HepG2 (cell line): ENCODE data around the gene AHCYL1. TPM values are rescaled to one million over a fixed set of nuclear protein-coding genes. Genes with fewer than 3 reads are reported as not detected.
A peak's percentile ranks its signal among the peaks of the same experiment; 100 is the strongest.

Experiments
- BCL6 ChIP-seq: IDR thresholded peaks from 2 replicates; pipeline ENCODE4 v1.6.1; 2016; ENCODE audit warnings: missing genetic modification reagents, missing compliant biosample characterization
- GABPA ChIP-seq, 2 experiments: IDR thresholded peaks; 2 replicates each; pipeline ENCODE4 v1.6.1; 2011 to 2016; ENCODE audit warnings: low read depth in 2 of 2, low read length in 1 of 2, missing biosample characterization in 1 of 2, missing genetic modification characterization in 1 of 2
- KDM2A ChIP-seq: sonication (generic); formaldehyde crosslinking; IDR thresholded peaks from 2 replicates; pipeline ENCODE4 v1.4.0; 2020; ENCODE audit warnings: low read depth, missing genetic modification reagents, borderline replicate concordance
- KDM5B ChIP-seq: sonication (generic); formaldehyde crosslinking; IDR thresholded peaks from 2 replicates; pipeline ENCODE4 v1.4.0; 2020; ENCODE audit warnings: missing genetic modification reagents, mild to moderate bottlenecking, borderline replicate concordance
- MXI1 ChIP-seq: IDR thresholded peaks from 3 replicates; pipeline ENCODE4 v1.6.1; 2012; ENCODE audit warnings: low read depth, low read length, inconsistent platforms, borderline replicate concordance
- SMARCC2 ChIP-seq: fragments of 450-650 bp; IDR thresholded peaks from 2 replicates; pipeline ENCODE4 v1.6.1; 2017; ENCODE audit warnings: antibody characterized with exemption, mild to moderate bottlenecking
- SMYD3 ChIP-seq: sonication (generic); formaldehyde crosslinking; IDR thresholded peaks from 2 replicates; pipeline ENCODE4 v1.8.1; 2023; ENCODE audit warnings: mild to moderate bottlenecking, missing genetic modification reagents
- ZFP62 ChIP-seq: sonication (generic); formaldehyde crosslinking; IDR thresholded peaks from 2 replicates; pipeline ENCODE4 v1.4.0; 2020; ENCODE audit warnings: missing genetic modification reagents
- ZMYM3 ChIP-seq: sonication (generic); formaldehyde crosslinking; IDR thresholded peaks from 2 replicates; pipeline ENCODE4 v1.5.1; 2020; ENCODE audit warnings: mild to moderate bottlenecking, missing genetic modification reagents
- ZNF101 ChIP-seq: sonication (generic); formaldehyde crosslinking; IDR thresholded peaks from 2 replicates; pipeline ENCODE4 v1.4.0; 2020; ENCODE audit warnings: mild to moderate bottlenecking, low read depth, missing genetic modification reagents, borderline replicate concordance
- ZNF17 ChIP-seq: sonication (generic); formaldehyde crosslinking; IDR thresholded peaks from 2 replicates; pipeline ENCODE4 v1.5.0; 2020; ENCODE audit warnings: mild to moderate bottlenecking, missing genetic modification reagents
- ZNF282 ChIP-seq: fragments of 450-650 bp; IDR thresholded peaks from 2 replicates; pipeline ENCODE4 v1.6.1; 2018; ENCODE audit not compliant: partially characterized antibody
- ZNF33B ChIP-seq: sonication (generic); formaldehyde crosslinking; IDR thresholded peaks from 2 replicates; pipeline ENCODE4 v1.5.1; 2020; ENCODE audit warnings: mild to moderate bottlenecking, missing genetic modification reagents
- ZNF543 ChIP-seq: sonication (generic); formaldehyde crosslinking; IDR thresholded peaks from 2 replicates; pipeline ENCODE4 v1.4.0; 2020; ENCODE audit warnings: mild to moderate bottlenecking, missing genetic modification reagents
- ZNF556 ChIP-seq: sonication (generic); formaldehyde crosslinking; IDR thresholded peaks from 2 replicates; pipeline ENCODE4 v1.4.0; 2020; ENCODE audit warnings: mild to moderate bottlenecking, missing genetic modification reagents, borderline replicate concordance
- ZNF572 ChIP-seq: sonication (generic); formaldehyde crosslinking; IDR thresholded peaks from 2 replicates; pipeline ENCODE4 v1.5.1; 2020; ENCODE audit warnings: mild to moderate bottlenecking, missing genetic modification reagents
- ZNF577 ChIP-seq: sonication (generic); formaldehyde crosslinking; IDR thresholded peaks from 2 replicates; pipeline ENCODE4 v1.4.0; 2020; ENCODE audit warnings: mild to moderate bottlenecking, low read depth, missing genetic modification reagents, borderline replicate concordance
- ZNF644 ChIP-seq: IDR thresholded peaks from 2 replicates; pipeline ENCODE4 v1.6.1; 2016; ENCODE audit warnings: low read depth
- ZNF782 ChIP-seq: sonication (generic); formaldehyde crosslinking; IDR thresholded peaks from 2 replicates; pipeline ENCODE4 v1.4.0; 2020; ENCODE audit warnings: missing genetic modification reagents, mild to moderate bottlenecking, borderline replicate concordance
- polyA plus RNA-seq, 8 experiments: library from polyadenylated mRNA; depleted of rRNA in 3 of 8; stranded (reverse) in 7 of 8; unstranded in 1 of 8; fragments of >200 nt; fragmentation: Illumina TruSeq in 4 of 8; extraction: Trizol in 4 of 8; gene quantifications; 2 replicates each; pipeline versions ENCODE4 v1.2.1 to v1.2.3, GENCODE V29; 2011 to 2016; ENCODE audit warnings: low read depth in 4 of 8, missing spikeins in 1 of 8, mixed read lengths in 1 of 8; ENCODE audit not compliant: insufficient read depth in 1 of 8
- total RNA-seq, 5 experiments: library from RNA; depleted of rRNA; stranded (reverse); fragments of >200 nt; fragmentation: Illumina TruSeq; extraction: Trizol; gene quantifications; 2 replicates each; pipeline ENCODE4 v1.2.3, GENCODE V29; 2016; ENCODE audit warnings: low read depth in 1 of 5
- TF ChIP-seq, protein P1 (sequence below): sonication (generic); formaldehyde crosslinking; IDR thresholded peaks from 2 replicates; pipeline ENCODE4 v1.5.1; 2020; ENCODE audit warnings: mild to moderate bottlenecking, missing genetic modification reagents, borderline replicate concordance
- TF ChIP-seq, protein P2 (sequence below): sonication (generic); formaldehyde crosslinking; IDR thresholded peaks from 2 replicates; pipeline ENCODE4 v1.4.0; 2020; ENCODE audit warnings: missing genetic modification reagents, mild to moderate bottlenecking, borderline replicate concordance

Gene AHCYL1
- total and polyA plus RNA-seq, 2 of the 13 experiments (the other 11 are each of a cell fraction or from before 2014, with no cell fraction given) = 40.9 to 76.3 TPM

- TF ChIP-seq, protein P1, sequence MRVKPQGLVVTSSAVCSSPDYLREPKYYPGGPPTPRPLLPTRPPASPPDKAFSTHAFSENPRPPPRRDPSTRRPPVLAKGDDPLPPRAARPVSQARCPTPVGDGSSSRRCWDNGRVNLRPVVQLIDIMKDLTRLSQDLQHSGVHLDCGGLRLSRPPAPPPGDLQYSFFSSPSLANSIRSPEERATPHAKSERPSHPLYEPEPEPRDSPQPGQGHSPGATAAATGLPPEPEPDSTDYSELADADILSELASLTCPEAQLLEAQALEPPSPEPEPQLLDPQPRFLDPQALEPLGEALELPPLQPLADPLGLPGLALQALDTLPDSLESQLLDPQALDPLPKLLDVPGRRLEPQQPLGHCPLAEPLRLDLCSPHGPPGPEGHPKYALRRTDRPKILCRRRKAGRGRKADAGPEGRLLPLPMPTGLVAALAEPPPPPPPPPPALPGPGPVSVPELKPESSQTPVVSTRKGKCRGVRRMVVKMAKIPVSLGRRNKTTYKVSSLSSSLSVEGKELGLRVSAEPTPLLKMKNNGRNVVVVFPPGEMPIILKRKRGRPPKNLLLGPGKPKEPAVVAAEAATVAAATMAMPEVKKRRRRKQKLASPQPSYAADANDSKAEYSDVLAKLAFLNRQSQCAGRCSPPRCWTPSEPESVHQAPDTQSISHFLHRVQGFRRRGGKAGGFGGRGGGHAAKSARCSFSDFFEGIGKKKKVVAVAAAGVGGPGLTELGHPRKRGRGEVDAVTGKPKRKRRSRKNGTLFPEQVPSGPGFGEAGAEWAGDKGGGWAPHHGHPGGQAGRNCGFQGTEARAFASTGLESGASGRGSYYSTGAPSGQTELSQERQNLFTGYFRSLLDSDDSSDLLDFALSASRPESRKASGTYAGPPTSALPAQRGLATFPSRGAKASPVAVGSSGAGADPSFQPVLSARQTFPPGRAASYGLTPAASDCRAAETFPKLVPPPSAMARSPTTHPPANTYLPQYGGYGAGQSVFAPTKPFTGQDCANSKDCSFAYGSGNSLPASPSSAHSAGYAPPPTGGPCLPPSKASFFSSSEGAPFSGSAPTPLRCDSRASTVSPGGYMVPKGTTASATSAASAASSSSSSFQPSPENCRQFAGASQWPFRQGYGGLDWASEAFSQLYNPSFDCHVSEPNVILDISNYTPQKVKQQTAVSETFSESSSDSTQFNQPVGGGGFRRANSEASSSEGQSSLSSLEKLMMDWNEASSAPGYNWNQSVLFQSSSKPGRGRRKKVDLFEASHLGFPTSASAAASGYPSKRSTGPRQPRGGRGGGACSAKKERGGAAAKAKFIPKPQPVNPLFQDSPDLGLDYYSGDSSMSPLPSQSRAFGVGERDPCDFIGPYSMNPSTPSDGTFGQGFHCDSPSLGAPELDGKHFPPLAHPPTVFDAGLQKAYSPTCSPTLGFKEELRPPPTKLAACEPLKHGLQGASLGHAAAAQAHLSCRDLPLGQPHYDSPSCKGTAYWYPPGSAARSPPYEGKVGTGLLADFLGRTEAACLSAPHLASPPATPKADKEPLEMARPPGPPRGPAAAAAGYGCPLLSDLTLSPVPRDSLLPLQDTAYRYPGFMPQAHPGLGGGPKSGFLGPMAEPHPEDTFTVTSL (CRISPR knock-in tag) = no peak
- TF ChIP-seq ZNF572 = peak; percentile 77; the same call in 1 of the 2 replicates
- no peak for TF ChIP-seq ZMYM3 (CRISPR knock-in tag)
- TF ChIP-seq ZNF782 (CRISPR knock-in tag) = peak; percentile 32; the same call in 1 of the 2 replicates
- no peak for TF ChIP-seq ZNF644
- 0 out of 2 replicates have a peak, but pooled peaks have one; percentile 34 for TF ChIP-seq KDM5B (CRISPR knock-in tag)
- no peak for TF ChIP-seq ZNF282
- 0 out of 2 replicates have a peak, but pooled peaks have one; percentile 17 for TF ChIP-seq ZNF543
- peak; percentile 93 for TF ChIP-seq KDM2A (CRISPR knock-in tag)
- TF ChIP-seq ZNF577 (CRISPR knock-in tag) = no peak
- TF ChIP-seq GABPA (IDR thresholded peaks at IDR 0.05; ENCODE audit: low read depth, low read length) = peak; percentile 27; the same call in 1 of the 2 replicates
- peak; percentile 81 for TF ChIP-seq GABPA (CRISPR knock-in tag; IDR thresholded peaks at IDR 0.05; ENCODE audit: low read depth)
- TF ChIP-seq ZNF33B (CRISPR knock-in tag) = peak; percentile 86
- no peak for TF ChIP-seq ZFP62 (CRISPR knock-in tag)
- peak; percentile 73; the same call in 1 of the 3 replicates for TF ChIP-seq MXI1
- TF ChIP-seq SMYD3 = peak; percentile 82
- TF ChIP-seq ZNF101 (CRISPR knock-in tag) = no peak; the same call in 1 of the 2 replicates
- TF ChIP-seq, protein P2, sequence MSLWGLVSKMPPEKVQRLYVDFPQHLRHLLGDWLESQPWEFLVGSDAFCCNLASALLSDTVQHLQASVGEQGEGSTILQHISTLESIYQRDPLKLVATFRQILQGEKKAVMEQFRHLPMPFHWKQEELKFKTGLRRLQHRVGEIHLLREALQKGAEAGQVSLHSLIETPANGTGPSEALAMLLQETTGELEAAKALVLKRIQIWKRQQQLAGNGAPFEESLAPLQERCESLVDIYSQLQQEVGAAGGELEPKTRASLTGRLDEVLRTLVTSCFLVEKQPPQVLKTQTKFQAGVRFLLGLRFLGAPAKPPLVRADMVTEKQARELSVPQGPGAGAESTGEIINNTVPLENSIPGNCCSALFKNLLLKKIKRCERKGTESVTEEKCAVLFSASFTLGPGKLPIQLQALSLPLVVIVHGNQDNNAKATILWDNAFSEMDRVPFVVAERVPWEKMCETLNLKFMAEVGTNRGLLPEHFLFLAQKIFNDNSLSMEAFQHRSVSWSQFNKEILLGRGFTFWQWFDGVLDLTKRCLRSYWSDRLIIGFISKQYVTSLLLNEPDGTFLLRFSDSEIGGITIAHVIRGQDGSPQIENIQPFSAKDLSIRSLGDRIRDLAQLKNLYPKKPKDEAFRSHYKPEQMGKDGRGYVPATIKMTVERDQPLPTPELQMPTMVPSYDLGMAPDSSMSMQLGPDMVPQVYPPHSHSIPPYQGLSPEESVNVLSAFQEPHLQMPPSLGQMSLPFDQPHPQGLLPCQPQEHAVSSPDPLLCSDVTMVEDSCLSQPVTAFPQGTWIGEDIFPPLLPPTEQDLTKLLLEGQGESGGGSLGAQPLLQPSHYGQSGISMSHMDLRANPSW = no peak; the same call in 1 of the 2 replicates
- peak; percentile 35; the same call in 1 of the 2 replicates for TF ChIP-seq BCL6 (CRISPR knock-in tag)
- TF ChIP-seq SMARCC2 = no peak
- peak; percentile 71 for TF ChIP-seq ZNF556
- no peak for TF ChIP-seq ZNF17 (CRISPR knock-in tag)
Observed at GRCh38 chr1:109984456-109985246, at the start of gene AHCYL1 (continued).
